GM12864 (cell line): ENCODE results near the gene SRP68.

ENCODE experiments used
- DNase-seq: peaks from one replicate; pipeline ENCODE4 v3.0.0-alpha.2; 2011; ENCODE audit warnings: low read depth
- H3K4me3 ChIP-seq: 2 replicates; pipeline ENCODE4 v1.5.1; 2011; ENCODE audit warnings: mild to moderate bottlenecking, low read depth, low read length, control low read depth
- CTCF ChIP-seq: IDR thresholded peaks from 2 replicates; pipeline ENCODE4 v1.5.1; 2011; ENCODE audit warnings: low read depth, mild to moderate bottlenecking, moderate library complexity, low read length, control low read depth, inconsistent platforms; ENCODE audit errors: missing control alignments

The SRP68 gene

GRCh38 chr17:76002100-76002499 is 70.2 kb downstream of the SRP68 start:
- TF ChIP-seq CTCF = no peak
- no peak for DNase-seq
- no peak overlapping the region for H3K4me3 ChIP-seq

- DNase-seq = no peak
- no peak within 1 kb of the TSS for H3K4me3 ChIP-seq
- TF ChIP-seq CTCF = no peak
These were observed 71.4 kb downstream of the SRP68 start, which contains the start of gene CDK3 for GRCh38 chr17:76000755-76001521. TSS of gene CDK3 (plus strand) at chr17:76000855. CDS start at chr17:76001426, 571 bp downstream.

- no peak for DNase-seq
- peak; percentile 73 for TF ChIP-seq CTCF
- H3K4me3 ChIP-seq = no peak overlapping the region
These were observed 72.1 kb downstream of the SRP68 start for GRCh38 chr17:76000016-76000754.

GRCh38 chr17:75998327-75998795 is 74.0 kb downstream of the SRP68 start:
- DNase-seq = no peak
- H3K4me3 ChIP-seq = no peak overlapping the region
- no peak for TF ChIP-seq CTCF

GRCh38 chr17:75996665-75997590 is 75.4 kb downstream of the SRP68 start:
- no peak overlapping the region for H3K4me3 ChIP-seq
- TF ChIP-seq CTCF = no peak
- no peak for DNase-seq

- no peak for DNase-seq
- H3K4me3 ChIP-seq = no peak overlapping the region
- no peak for TF ChIP-seq CTCF
These were observed 76.9 kb downstream of the SRP68 start for GRCh38 chr17:75995385-75995925.
